SK-N-SH (cell line): ENCODE measurements around the gene TFDP2. TPM values are rescaled to one million over a fixed set of nuclear protein-coding genes. Genes with fewer than 3 reads are reported as not detected.

Experiments
- CTCF ChIA-PET: fragments of 300-600, 350-600 bp; formaldehyde crosslinking; extraction: SDS; loops from one replicate; lab custom pipeline; 2021; lab: Yijun Ruan, JAX
- POLR2A ChIA-PET: fragments of 350-600 bp; sonication (Branson Sonifier 250); formaldehyde crosslinking; extraction: SDS; loops from one replicate; lab custom pipeline; 2020; ENCODE audit warnings: antibody characterized with exemption, inconsistent platforms; lab: Yijun Ruan, JAX
- DNase-seq: peaks from one replicate; pipeline ENCODE4 v3.0.0; 2012
- H2AFZ ChIP-seq: fragments of 200-600 bp; sonication (generic); 2 replicates; pipeline ENCODE4 v1.8.1; 2016; ENCODE audit warnings: antibody characterized with exemption, mild to moderate bottlenecking, low read depth
- H3F3A ChIP-seq: fragments of 200-600 bp; sonication (generic); replicated peaks from 2 replicates; pipeline ENCODE3; 2016; ENCODE audit warnings: antibody characterized with exemption, mild to moderate bottlenecking; ENCODE audit not compliant: insufficient read depth
- H3K27ac ChIP-seq, 2 experiments: fragments of 200-500 bp in 1 of 2; fragments of 200-600 bp in 1 of 2; sonication (Bioruptor generic) in 1 of 2; sonication (generic), shearing (Covaris generic) in 1 of 2; 2 replicates each; pipeline versions ENCODE4 v1.5.1 to v1.6.1; 2014 to 2016; ENCODE audit warnings: low read depth in 2 of 2, inconsistent platforms in 1 of 2, low read length in 1 of 2, mild to moderate bottlenecking in 1 of 2, mixed read lengths in 1 of 2
- H3K27me3 ChIP-seq: fragments of 200-600 bp; sonication (generic), shearing (Covaris generic); 2 replicates; pipeline ENCODE4 v1.6.1; 2016; ENCODE audit warnings: mixed run types; ENCODE audit not compliant: insufficient read depth
- H3K36me3 ChIP-seq, 2 experiments: fragments of 200-500 bp in 1 of 2; fragments of 200-600 bp in 1 of 2; sonication (Bioruptor generic) in 1 of 2; sonication (generic) in 1 of 2; replicated peaks in 1 of 2; 2 replicates each; pipeline versions ENCODE3 to v1.5.1; 2014 to 2016; ENCODE audit warnings: low read length in 1 of 2, mild to moderate bottlenecking in 1 of 2; ENCODE audit not compliant: insufficient read depth in 2 of 2, control insufficient read depth in 1 of 2
- H3K4me1 ChIP-seq, 2 experiments: fragments of 200-500 bp in 1 of 2; fragments of 200-600 bp in 1 of 2; sonication (Bioruptor generic) in 1 of 2; sonication (generic), shearing (Covaris generic) in 1 of 2; 2 replicates each; pipeline versions ENCODE4 v1.5.1 to v1.6.1; 2014 to 2016; ENCODE audit warnings: low read depth in 1 of 2, low read length in 1 of 2, mixed run types in 1 of 2; ENCODE audit not compliant: insufficient read depth in 2 of 2, control insufficient read depth in 1 of 2
- H3K4me2 ChIP-seq: fragments of 200-600 bp; sonication (generic), shearing (Covaris generic); 2 replicates; pipeline ENCODE4 v1.6.1; 2017; ENCODE audit warnings: mixed run types
- H3K4me3 ChIP-seq, 2 experiments: fragments of 200-500 bp in 1 of 2; fragments of 200-600 bp in 1 of 2; sonication (Bioruptor generic) in 1 of 2; sonication (generic), shearing (Covaris generic) in 1 of 2; 2 replicates each; pipeline versions ENCODE4 v1.5.1 to v1.8.1; 2014 to 2016; ENCODE audit warnings: low read depth in 2 of 2, inconsistent platforms in 1 of 2, low read length in 1 of 2, mild to moderate bottlenecking in 1 of 2, mixed read lengths in 1 of 2, moderate library complexity in 1 of 2
- H3K79me2 ChIP-seq: fragments of 200-600 bp; sonication (generic); 2 replicates; pipeline ENCODE4 v1.8.1; 2017; ENCODE audit warnings: mild to moderate bottlenecking; ENCODE audit not compliant: insufficient read depth
- H3K9ac ChIP-seq: fragments of 200-600 bp; sonication (generic); 2 replicates; pipeline ENCODE4 v1.6.1; 2017; ENCODE audit warnings: mixed run types
- H3K9me2 ChIP-seq: fragments of 200-600 bp; sonication (generic); 2 replicates; pipeline ENCODE4 v1.6.1; 2017; ENCODE audit warnings: mixed run types
- H3K9me3 ChIP-seq: fragments of 200-600 bp; sonication (generic); 2 replicates; pipeline ENCODE4 v1.6.1; 2017; ENCODE audit warnings: mixed run types, mild to moderate bottlenecking, moderate library complexity
- H4K20me1 ChIP-seq: fragments of 200-600 bp; sonication (generic); 2 replicates; pipeline ENCODE4 v1.6.1; 2017; ENCODE audit warnings: mild to moderate bottlenecking, mixed run types; ENCODE audit not compliant: insufficient read depth
- ELF1 ChIP-seq: IDR thresholded peaks from 2 replicates; pipeline ENCODE4 v1.4.0; 2012
- POLR2AphosphoS5 ChIP-seq: IDR thresholded peaks from 2 replicates; pipeline ENCODE4 v1.6.1; 2012; ENCODE audit warnings: low read depth, low read length
- RAD21 ChIP-seq: IDR thresholded peaks from 2 replicates; pipeline ENCODE4 v1.6.1; 2012; ENCODE audit warnings: mild to moderate bottlenecking, low read length
- RFX5 ChIP-seq: IDR thresholded peaks from 2 replicates; pipeline ENCODE4 v1.6.1; 2012; ENCODE audit warnings: mild to moderate bottlenecking, improper control_type of control experiment, low read length
- TCF12 ChIP-seq: IDR thresholded peaks from 2 replicates; pipeline ENCODE4 v1.4.0; 2012
- WGBS: methylation state at CpG from one replicate; pipeline ENCODE4 v1.1.6; 2017; ENCODE audit warnings: low lambda C conversion rate; 5-methylcytosine and 5-hydroxymethylcytosine counted together
- polyA plus RNA-seq, 3 experiments: library from polyadenylated mRNA; depleted of rRNA; stranded (reverse); fragments of >200 nt; gene quantifications; 2 replicates each; pipeline ENCODE4 v1.2.3, GENCODE V29; 2012
- TF ChIP-seq, protein P1 (sequence below): fragments of 150-350 bp; IDR thresholded peaks from 2 replicates; pipeline ENCODE4 v1.6.1; 2016; ENCODE audit warnings: mild to moderate bottlenecking, low read depth, low read length
- TF ChIP-seq, protein P2 (sequence below): IDR thresholded peaks from 2 replicates; pipeline ENCODE4 v1.4.0; 2012; ENCODE audit warnings: low read depth, borderline replicate concordance
- TF ChIP-seq, protein P3 (sequence below): IDR thresholded peaks from 2 replicates; pipeline ENCODE4 v1.6.1; 2012; ENCODE audit warnings: mild to moderate bottlenecking, low read depth, low read length, moderate library complexity

TFDP2 gene
- polyA plus RNA-seq, 1 of the 3 experiments (the other 2 are of a cell fraction) = 8.6 TPM

DNA sequence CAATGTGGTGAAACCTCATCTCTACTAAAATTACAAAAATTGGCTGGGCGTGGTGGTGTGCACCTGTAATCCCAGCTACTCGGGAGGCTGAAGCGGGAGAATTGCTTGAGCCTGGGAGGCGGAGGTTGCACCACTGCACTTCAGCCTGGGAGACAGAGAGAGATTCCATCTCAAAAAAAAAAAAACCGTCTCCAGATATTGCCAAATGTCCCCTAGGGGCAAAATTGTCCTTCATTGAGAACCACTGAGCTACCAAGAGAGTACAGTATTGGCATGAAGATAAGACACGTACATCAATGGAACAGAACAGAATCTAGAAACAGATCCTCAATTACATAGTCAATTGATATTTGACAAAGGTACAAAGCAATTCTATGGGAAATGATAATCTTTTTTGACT lies 98.0 kb downstream of the TFDP2 start:
- no peak overlapping the region for H2AFZ ChIP-seq
- H3K79me2 ChIP-seq = no peaks in the 10 kb centered on the region
- no peak for TF ChIP-seq ELF1
- no peaks in the 10 kb centered on the region for H3K4me1 ChIP-seq
- H3K9me3 ChIP-seq = no peaks in the 10 kb centered on the region
- no peaks in the 10 kb centered on the region for H3K27me3 ChIP-seq
- no peaks in the 10 kb centered on the region for H4K20me1 ChIP-seq
- H3F3A ChIP-seq = no peaks in the 10 kb centered on the region
- no peaks in the 10 kb centered on the region for H3K9me2 ChIP-seq
- CTCF ChIA-PET = interaction anchor here (1.2 kb wide), 1 partner anchor 22 kb away, joined by 3 read pairs; no protein-coding TSS in a partner anchor
- WGBS = 94% methylated on average over 6 of the region's 6 CpGs
- no peak overlapping the region for H3K27ac ChIP-seq
- no peak overlapping the region for H3K4me2 ChIP-seq
- H3K9ac ChIP-seq = no peak overlapping the region
- H3K4me3 ChIP-seq = no peak overlapping the region
- POLR2A ChIA-PET = no interaction called here
- H3K36me3 ChIP-seq = no peaks in the 10 kb centered on the region
- DNase-seq = no peak

DNA sequence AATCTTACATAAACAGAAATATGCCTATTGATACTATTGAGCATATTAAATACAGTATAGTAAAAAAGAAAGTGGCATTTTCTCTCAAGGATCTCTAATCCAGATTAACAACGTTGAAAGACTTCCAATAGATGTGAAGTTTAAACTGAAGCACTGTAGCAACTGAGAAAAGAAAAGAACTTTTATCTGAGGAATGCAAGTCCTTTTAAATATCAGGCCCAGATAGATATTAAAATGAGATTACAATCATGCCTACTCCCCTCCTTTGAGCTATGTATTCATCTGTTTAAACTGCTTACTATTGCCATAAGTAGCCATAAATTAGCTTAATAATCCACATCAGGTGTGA lies 102.3 kb downstream of the TFDP2 start:
- no peaks in the 10 kb centered on the region for H3K9me3 ChIP-seq
- no peaks in the 10 kb centered on the region for H3K9me2 ChIP-seq
- 84% methylated on average over 1 of the region's 1 CpG for WGBS
- no peak for TF ChIP-seq RAD21
- no peak for TF ChIP-seq POLR2AphosphoS5
- TF ChIP-seq, protein P1, sequence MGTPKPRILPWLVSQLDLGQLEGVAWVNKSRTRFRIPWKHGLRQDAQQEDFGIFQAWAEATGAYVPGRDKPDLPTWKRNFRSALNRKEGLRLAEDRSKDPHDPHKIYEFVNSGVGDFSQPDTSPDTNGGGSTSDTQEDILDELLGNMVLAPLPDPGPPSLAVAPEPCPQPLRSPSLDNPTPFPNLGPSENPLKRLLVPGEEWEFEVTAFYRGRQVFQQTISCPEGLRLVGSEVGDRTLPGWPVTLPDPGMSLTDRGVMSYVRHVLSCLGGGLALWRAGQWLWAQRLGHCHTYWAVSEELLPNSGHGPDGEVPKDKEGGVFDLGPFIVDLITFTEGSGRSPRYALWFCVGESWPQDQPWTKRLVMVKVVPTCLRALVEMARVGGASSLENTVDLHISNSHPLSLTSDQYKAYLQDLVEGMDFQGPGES = no peak
- TF ChIP-seq TCF12 = no peak
- TF ChIP-seq, protein P2, sequence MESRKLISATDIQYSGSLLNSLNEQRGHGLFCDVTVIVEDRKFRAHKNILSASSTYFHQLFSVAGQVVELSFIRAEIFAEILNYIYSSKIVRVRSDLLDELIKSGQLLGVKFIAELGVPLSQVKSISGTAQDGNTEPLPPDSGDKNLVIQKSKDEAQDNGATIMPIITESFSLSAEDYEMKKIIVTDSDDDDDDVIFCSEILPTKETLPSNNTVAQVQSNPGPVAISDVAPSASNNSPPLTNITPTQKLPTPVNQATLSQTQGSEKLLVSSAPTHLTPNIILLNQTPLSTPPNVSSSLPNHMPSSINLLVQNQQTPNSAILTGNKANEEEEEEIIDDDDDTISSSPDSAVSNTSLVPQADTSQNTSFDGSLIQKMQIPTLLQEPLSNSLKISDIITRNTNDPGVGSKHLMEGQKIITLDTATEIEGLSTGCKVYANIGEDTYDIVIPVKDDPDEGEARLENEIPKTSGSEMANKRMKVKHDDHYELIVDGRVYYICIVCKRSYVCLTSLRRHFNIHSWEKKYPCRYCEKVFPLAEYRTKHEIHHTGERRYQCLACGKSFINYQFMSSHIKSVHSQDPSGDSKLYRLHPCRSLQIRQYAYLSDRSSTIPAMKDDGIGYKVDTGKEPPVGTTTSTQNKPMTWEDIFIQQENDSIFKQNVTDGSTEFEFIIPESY = no peak
- TF ChIP-seq, protein P3, sequence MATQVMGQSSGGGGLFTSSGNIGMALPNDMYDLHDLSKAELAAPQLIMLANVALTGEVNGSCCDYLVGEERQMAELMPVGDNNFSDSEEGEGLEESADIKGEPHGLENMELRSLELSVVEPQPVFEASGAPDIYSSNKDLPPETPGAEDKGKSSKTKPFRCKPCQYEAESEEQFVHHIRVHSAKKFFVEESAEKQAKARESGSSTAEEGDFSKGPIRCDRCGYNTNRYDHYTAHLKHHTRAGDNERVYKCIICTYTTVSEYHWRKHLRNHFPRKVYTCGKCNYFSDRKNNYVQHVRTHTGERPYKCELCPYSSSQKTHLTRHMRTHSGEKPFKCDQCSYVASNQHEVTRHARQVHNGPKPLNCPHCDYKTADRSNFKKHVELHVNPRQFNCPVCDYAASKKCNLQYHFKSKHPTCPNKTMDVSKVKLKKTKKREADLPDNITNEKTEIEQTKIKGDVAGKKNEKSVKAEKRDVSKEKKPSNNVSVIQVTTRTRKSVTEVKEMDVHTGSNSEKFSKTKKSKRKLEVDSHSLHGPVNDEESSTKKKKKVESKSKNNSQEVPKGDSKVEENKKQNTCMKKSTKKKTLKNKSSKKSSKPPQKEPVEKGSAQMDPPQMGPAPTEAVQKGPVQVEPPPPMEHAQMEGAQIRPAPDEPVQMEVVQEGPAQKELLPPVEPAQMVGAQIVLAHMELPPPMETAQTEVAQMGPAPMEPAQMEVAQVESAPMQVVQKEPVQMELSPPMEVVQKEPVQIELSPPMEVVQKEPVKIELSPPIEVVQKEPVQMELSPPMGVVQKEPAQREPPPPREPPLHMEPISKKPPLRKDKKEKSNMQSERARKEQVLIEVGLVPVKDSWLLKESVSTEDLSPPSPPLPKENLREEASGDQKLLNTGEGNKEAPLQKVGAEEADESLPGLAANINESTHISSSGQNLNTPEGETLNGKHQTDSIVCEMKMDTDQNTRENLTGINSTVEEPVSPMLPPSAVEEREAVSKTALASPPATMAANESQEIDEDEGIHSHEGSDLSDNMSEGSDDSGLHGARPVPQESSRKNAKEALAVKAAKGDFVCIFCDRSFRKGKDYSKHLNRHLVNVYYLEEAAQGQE = no peak
- no peak for TF ChIP-seq RFX5
- TF ChIP-seq, all 33 proteins: peak for 0
- Histone ChIP-seq H3K36me3 (no peaks in the 10 kb centered on the region), H3K4me2 (no peak overlapping the region), H3K4me3 (no peak overlapping the region), H2AFZ (no peak overlapping the region), H3K9ac (no peak overlapping the region), H3K4me1 (no peaks in the 10 kb centered on the region), H4K20me1 (no peaks in the 10 kb centered on the region), H3K27ac (no peak overlapping the region), H3K27me3 (no peaks in the 10 kb centered on the region), H3K79me2 (no peaks in the 10 kb centered on the region), H3F3A (no peaks in the 10 kb centered on the region)
- ChIA-PET POLR2A (no interaction called here), CTCF (interaction anchor here (1.0 kb wide), 1 partner anchor 50 kb away, joined by 3 read pairs; no protein-coding TSS in a partner anchor)
- no peak for DNase-seq
